Measurements from ENCODE around the gene ARHGEF40. TPM values are rescaled to one million over a fixed set of nuclear protein-coding genes. Genes with fewer than 3 reads are reported as not detected.
A peak's percentile ranks its signal among the peaks of the same experiment; 100 is the strongest.

Gene ARHGEF40
- total and polyA plus RNA-seq, 12 donors: 14.2 to 25.2 (median 17.8) TPM

DNA sequence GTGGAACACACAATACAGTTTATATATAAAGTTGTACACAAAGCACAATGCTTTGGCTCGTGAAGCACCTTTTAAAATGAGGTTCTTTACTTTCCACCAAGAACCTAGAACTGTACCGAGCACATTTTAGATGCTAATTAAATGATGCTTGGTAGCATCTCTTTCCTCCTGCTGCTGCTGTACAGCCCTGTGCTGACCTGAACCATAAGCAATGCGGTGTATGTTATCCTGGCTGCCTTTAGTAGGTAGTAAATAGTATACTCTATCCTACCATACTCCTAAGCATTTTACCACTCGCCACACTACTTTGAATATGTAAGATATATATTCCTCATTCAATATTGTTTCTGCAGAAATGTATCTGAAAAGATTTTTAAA lies 15.3 kb upstream of the ARHGEF40 start:
- Histone ChIP-seq H3K27ac (no peak overlapping the region), H3K27me3 (no peaks in the 10 kb centered on the region), H3K4me3 (no peak overlapping the region), H3K36me3 (no peaks in the 10 kb centered on the region), H3K9me3 (no peaks in the 10 kb centered on the region), H3K4me1 (peaks cover 0 to 10% (median 0%) of the 10 kb centered on the region in 9 donors)
- no peak for ATAC-seq
- TF ChIP-seq, protein P1, sequence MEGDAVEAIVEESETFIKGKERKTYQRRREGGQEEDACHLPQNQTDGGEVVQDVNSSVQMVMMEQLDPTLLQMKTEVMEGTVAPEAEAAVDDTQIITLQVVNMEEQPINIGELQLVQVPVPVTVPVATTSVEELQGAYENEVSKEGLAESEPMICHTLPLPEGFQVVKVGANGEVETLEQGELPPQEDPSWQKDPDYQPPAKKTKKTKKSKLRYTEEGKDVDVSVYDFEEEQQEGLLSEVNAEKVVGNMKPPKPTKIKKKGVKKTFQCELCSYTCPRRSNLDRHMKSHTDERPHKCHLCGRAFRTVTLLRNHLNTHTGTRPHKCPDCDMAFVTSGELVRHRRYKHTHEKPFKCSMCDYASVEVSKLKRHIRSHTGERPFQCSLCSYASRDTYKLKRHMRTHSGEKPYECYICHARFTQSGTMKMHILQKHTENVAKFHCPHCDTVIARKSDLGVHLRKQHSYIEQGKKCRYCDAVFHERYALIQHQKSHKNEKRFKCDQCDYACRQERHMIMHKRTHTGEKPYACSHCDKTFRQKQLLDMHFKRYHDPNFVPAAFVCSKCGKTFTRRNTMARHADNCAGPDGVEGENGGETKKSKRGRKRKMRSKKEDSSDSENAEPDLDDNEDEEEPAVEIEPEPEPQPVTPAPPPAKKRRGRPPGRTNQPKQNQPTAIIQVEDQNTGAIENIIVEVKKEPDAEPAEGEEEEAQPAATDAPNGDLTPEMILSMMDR (IDR thresholded peaks at IDR 0.05): no peak
- DNase-seq: no peak
- 80 to 87% methylated on average over 4 of the region's 4 CpGs for WGBS, 2 donors
- intact Hi-C loops (cut with DNase I): loop anchor here in 1 of 10 donors (10.0 kb wide), 1 partner anchor 510 kb away; no protein-coding TSS in a partner anchor

GRCh38 chr14:21055432-21056117 lies 14.5 kb upstream of the ARHGEF40 start:
- no peak for ATAC-seq
- TF ChIP-seq, protein P1 (IDR thresholded peaks at IDR 0.05): no peak
- no peaks in the 10 kb centered on the region for H3K27me3 ChIP-seq
- H3K4me3 ChIP-seq: no peak overlapping the region
- DNase-seq: no peak
- 71 to 77% methylated on average over 5 of the region's 5 CpGs for WGBS, 2 donors
- intact Hi-C loops (cut with DNase I): loop anchor here in 1 of 10 donors (10.0 kb wide), 1 partner anchor 511 kb away; no protein-coding TSS in a partner anchor
- no peak overlapping the region for H3K27ac ChIP-seq
- peaks cover 0 to 10% (median 0%) of the 10 kb centered on the region in 9 donors for H3K4me1 ChIP-seq
- H3K9me3 ChIP-seq: no peaks in the 10 kb centered on the region
- no peaks in the 10 kb centered on the region for H3K36me3 ChIP-seq

DNA sequence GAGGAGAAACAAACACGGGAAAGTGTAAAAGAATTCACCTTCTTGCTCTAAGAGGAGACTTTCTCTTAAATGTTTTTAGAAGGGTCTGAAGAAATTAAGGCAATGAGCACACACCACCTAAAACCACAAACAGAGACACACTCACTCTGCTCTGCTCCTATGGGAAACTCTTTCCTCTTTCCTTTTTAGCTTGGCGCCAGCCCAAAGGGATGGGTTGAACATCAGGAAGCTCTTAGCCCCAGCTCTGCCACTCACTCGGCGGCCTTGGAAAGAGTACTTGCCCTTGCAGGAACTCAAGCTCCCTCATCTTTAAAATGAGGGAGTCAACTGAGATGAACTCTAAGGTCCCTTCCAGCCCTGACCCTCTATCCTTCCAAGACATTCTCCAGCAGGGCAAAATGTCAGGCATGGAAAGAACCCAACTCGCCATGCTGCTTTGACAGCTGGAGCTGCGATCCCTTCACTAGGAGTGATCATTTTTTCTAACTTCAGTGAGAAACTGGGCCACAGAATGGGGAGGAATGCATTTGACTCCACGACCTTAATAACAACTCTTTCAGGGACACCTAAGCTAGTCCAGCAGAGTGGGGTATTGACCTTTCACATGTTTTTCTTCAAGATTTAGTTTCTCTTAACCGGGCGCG lies 13.5 kb upstream of the ARHGEF40 start:
- peak in 1 of 8 donors; percentile 43 for ATAC-seq
- no peak for DNase-seq
- H3K27me3 ChIP-seq: no peaks in the 10 kb centered on the region
- H3K27ac ChIP-seq: no peak overlapping the region
- TF ChIP-seq, protein P1 (IDR thresholded peaks at IDR 0.05): no peak
- peaks cover 0 to 10% (median 0%) of the 10 kb centered on the region in 9 donors for H3K4me1 ChIP-seq
- no peak overlapping the region for H3K4me3 ChIP-seq
- no peaks in the 10 kb centered on the region for H3K9me3 ChIP-seq
- intact Hi-C loops (cut with DNase I): loop anchor here in 1 of 10 donors (10.0 kb wide), 1 partner anchor 512 kb away; no protein-coding TSS in a partner anchor
- 78% methylated on average over 10 of the region's 10 CpGs for WGBS, 2 donors
- no peaks in the 10 kb centered on the region for H3K36me3 ChIP-seq

DNA sequence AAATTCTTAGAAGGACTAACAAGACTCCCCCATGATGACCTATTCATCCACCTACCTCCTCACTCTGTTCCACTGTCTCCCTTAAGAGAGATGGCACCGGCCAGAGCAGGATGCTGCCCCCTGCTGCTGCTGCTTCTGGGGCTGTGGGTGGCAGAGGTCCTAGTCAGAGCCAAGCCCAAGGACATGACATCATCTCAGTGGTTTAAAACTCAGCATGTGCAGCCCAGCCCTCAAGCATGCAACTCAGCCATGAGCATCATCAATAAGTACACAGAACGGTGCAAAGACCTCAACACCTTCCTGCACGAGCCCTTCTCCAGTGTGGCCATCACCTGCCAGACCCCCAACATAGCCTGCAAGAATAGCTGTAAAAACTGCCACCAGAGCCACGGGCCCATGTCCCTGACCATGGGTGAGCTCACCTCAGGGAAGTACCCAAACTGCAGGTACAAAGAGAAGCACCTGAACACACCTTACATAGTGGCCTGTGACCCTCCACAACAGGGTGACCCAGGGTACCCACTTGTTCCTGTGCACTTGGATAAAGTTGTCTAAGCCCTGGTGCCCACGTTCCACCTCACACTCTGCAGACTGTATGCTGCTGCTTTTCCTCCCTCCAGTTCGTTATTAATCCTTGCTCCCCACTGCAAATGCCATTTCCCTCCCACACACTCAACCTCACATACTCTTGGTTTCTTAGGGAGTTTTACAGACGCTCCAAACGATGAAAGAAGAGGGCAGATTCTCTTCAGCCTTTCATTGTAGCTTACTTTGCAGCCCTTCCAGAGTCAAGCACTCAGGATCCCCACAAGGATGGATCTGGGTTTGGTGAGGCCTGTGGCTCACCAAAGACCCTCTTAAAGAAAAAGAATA lies 12.1 kb upstream of the ARHGEF40 start, which contains the start of gene RNASE8:
TSS of gene RNASE8 (plus strand) at position 20 of the 873 bp plus-strand sequence. CDS start at position 91, 71 bp downstream.
- DNase-seq: no peak
- Histone ChIP-seq H3K9me3 (no peaks in the 10 kb centered on the region), H3K4me3 (no peak within 1 kb of the TSS), H3K36me3 (no peaks in the 10 kb centered on the region), H3K4me1 (peaks cover 0 to 10% (median 2%) of the 10 kb centered on the region in 9 donors), H3K27ac (no peak within 1 kb of the TSS), H3K27me3 (no peaks in the 10 kb centered on the region)
- intact Hi-C loops (cut with DNase I): loop anchor here in 1 of 10 donors (10.0 kb wide), 1 partner anchor 513 kb away; no protein-coding TSS in a partner anchor
- peak in 1 of 8 donors; percentile 43 for ATAC-seq
- 66 to 77% methylated on average over 8 of the region's 8 CpGs for WGBS, 2 donors
- TF ChIP-seq, protein P1 (IDR thresholded peaks at IDR 0.05): peak in 2 of 9 donors; percentile 9 to 14
